Immature natural killer cell (primary cell): ENCODE measurements around the gene CNTN1. TPM values are rescaled to one million over a fixed set of nuclear protein-coding genes. Genes with fewer than 3 reads are reported as not detected.
"Not testable (repeated sequence)": the region's sequence is repeated elsewhere in the genome, so short reads cannot be mapped to it uniquely, and the experiment has no call there.

Experiments used
- DNase-seq, 3 donors: peaks; one replicate each; pipeline ENCODE4 v3.0.0; 2022; ENCODE audit warnings: mixed read lengths in 1 of 3
- H3K27ac Mint-ChIP-seq, 6 donors: one replicate each; pipeline ENCODE4 v1.8.0; 2020; ENCODE audit warnings: mixed read lengths in 6 of 6, mild to moderate bottlenecking in 5 of 6, inconsistent platforms in 4 of 6, moderate library complexity in 3 of 6
- H3K27me3 Mint-ChIP-seq, 3 donors: one replicate each; pipeline ENCODE4 v1.8.0; 2020 to 2021; ENCODE audit warnings: low read depth in 3 of 3, mild to moderate bottlenecking in 3 of 3, mixed read lengths in 3 of 3, moderate library complexity in 3 of 3, inconsistent platforms in 1 of 3
- H3K36me3 Mint-ChIP-seq, 3 donors: one replicate each; pipeline ENCODE4 v1.8.0; 2020; ENCODE audit warnings: mixed read lengths in 3 of 3, inconsistent platforms in 2 of 3, mild to moderate bottlenecking in 2 of 3
- H3K4me1 Mint-ChIP-seq, 2 donors: one replicate each; pipeline ENCODE4 v1.8.0; 2020; ENCODE audit warnings: inconsistent platforms in 2 of 2, mild to moderate bottlenecking in 2 of 2, mixed read lengths in 2 of 2, moderate library complexity in 1 of 2
- H3K4me3 Mint-ChIP-seq, 5 donors: one replicate each; pipeline ENCODE4 v1.8.0; 2020; ENCODE audit warnings: mild to moderate bottlenecking in 5 of 5, mixed read lengths in 5 of 5, inconsistent platforms in 3 of 5, moderate library complexity in 3 of 5
- H3K9me3 Mint-ChIP-seq, 6 donors: one replicate each; pipeline ENCODE4 v1.8.0; 2020; ENCODE audit warnings: mild to moderate bottlenecking in 6 of 6, mixed read lengths in 6 of 6, inconsistent platforms in 4 of 6, moderate library complexity in 3 of 6
- polyA plus RNA-seq, 3 donors: library from polyadenylated mRNA; unstranded; fragments of 300-500 nt; fragmentation: Illumina TruSeq; gene quantifications; one replicate each; pipeline ENCODE4 v1.2.3, GENCODE V29; 2021

Gene CNTN1
- polyA plus RNA-seq, 3 donors from 2014 or later = not detected

- DNase-seq = no peak
- Mint-ChIP-seq H3K4me3 (no peak overlapping the region), H3K4me1 (no peaks in the 10 kb centered on the region), H3K9me3 (peaks cover 3 to 12% (median 8%) of the 10 kb centered on the region in 6 donors), H3K27ac (no peak overlapping the region), H3K27me3 (no peaks in the 10 kb centered on the region), H3K36me3 (no peaks in the 10 kb centered on the region)
These were observed 26.7 kb downstream of the CNTN1 start for GRCh38 chr12:40718878-40719372.

- H3K27ac Mint-ChIP-seq = no peak overlapping the region
- peaks cover 0 to 2% (median 2%) of the 10 kb centered on the region in 3 donors for H3K27me3 Mint-ChIP-seq
- H3K9me3 Mint-ChIP-seq = peaks cover 1 to 21% (median 7%) of the 10 kb centered on the region in 6 donors
- H3K36me3 Mint-ChIP-seq = no peaks in the 10 kb centered on the region
- no peak for DNase-seq
- H3K4me3 Mint-ChIP-seq = no peak overlapping the region
- no peaks in the 10 kb centered on the region for H3K4me1 Mint-ChIP-seq
These were observed 30.8 kb downstream of the CNTN1 start for GRCh38 chr12:40723001-40723400.

- DNase-seq = no peak
- H3K4me1 Mint-ChIP-seq = no peaks in the 10 kb centered on the region
- no peak overlapping the region for H3K4me3 Mint-ChIP-seq
- peaks cover 3 to 27% (median 8%) of the 10 kb centered on the region in 6 donors for H3K9me3 Mint-ChIP-seq
- H3K27me3 Mint-ChIP-seq = peaks cover 0 to 2% (median 2%) of the 10 kb centered on the region in 3 donors
- H3K36me3 Mint-ChIP-seq = no peaks in the 10 kb centered on the region
- H3K27ac Mint-ChIP-seq = no peak overlapping the region
These were observed 34.1 kb downstream of the CNTN1 start for GRCh38 chr12:40726366-40726765.

GRCh38 chr12:40727774-40728483 is 35.7 kb downstream of the CNTN1 start:
- peaks cover 2 to 27% (median 7%) of the 10 kb centered on the region in 6 donors for H3K9me3 Mint-ChIP-seq
- DNase-seq = no peak
- no peak overlapping the region for H3K4me3 Mint-ChIP-seq
- H3K36me3 Mint-ChIP-seq = no peaks in the 10 kb centered on the region
- H3K4me1 Mint-ChIP-seq = no peaks in the 10 kb centered on the region
- H3K27ac Mint-ChIP-seq = no peak overlapping the region
- H3K27me3 Mint-ChIP-seq = peaks cover 0 to 2% (median 2%) of the 10 kb centered on the region in 3 donors

DNA sequence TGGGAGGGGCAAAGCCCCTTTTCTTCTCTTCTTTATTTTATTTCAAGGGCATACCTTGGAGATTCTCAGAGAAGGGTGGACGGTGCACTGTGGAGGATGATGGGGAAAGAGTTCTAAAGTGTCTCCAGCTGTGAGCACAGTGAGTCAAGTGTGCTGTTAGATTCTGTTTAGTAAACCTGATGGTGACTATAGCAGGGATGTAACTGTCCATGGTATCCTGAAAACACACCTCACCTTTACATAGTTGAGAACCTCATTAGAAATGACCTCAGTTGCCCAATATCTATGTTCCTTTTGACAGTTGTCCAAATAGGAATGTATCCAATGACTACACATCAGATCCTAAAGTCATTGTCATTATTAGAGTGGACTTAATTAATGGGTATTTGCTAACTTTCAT is 38.0 kb downstream of the CNTN1 start:
- Mint-ChIP-seq H3K4me1 (no peaks in the 10 kb centered on the region), H3K9me3 (peaks cover 0 to 20% (median 7%) of the 10 kb centered on the region in 6 donors), H3K27ac (no peak overlapping the region), H3K27me3 (peaks cover 0 to 2% (median 2%) of the 10 kb centered on the region in 3 donors), H3K36me3 (no peaks in the 10 kb centered on the region), H3K4me3 (no peak overlapping the region)
- no peak for DNase-seq

DNA sequence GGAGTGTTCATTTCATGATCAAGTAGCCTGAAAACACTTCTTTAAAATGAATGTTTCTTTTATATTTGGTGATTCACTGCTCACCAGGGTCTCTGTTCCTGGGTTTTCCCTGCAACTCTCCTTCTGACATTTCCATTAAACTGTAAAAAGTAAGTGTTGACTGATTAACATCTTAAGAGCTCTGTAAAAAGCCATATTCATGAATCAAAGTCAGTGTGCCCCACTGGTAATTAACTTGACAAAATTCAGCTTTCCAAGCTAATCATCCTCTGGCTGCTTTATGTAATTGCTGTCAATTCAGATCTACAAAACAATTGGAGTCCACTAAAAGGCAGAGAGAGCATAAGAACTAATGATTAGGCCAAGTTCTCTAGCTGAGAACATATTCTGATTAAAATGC is 41.6 kb downstream of the CNTN1 start:
- DNase-seq = no peak
- Mint-ChIP-seq H3K36me3 (no peaks in the 10 kb centered on the region), H3K4me1 (no peaks in the 10 kb centered on the region), H3K9me3 (peaks cover 0 to 19% (median 2%) of the 10 kb centered on the region in 6 donors), H3K4me3 (no peak overlapping the region), H3K27ac (no peak overlapping the region), H3K27me3 (no peaks in the 10 kb centered on the region)

DNA sequence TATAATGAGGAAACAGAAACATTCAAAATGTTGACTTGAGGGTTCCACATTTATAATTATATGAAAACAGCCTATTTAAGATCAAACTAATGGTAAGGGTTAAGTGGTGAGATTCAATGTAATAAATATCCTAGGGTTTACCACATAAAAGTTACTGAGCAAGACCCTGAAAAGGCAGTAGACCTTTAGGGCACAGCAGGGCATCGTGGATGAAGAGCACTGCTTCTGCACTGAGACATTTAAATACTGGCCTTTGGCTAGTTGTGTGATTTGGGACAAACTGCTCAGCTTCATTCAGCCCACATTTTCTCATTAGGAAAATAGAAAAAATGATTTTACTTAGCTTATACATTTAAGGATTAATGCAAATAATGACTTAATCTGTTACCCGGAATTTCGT is 42.0 kb downstream of the CNTN1 start:
- Mint-ChIP-seq H3K4me1 (no peaks in the 10 kb centered on the region), H3K36me3 (no peaks in the 10 kb centered on the region), H3K27ac (no peak overlapping the region), H3K4me3 (no peak overlapping the region), H3K9me3 (peaks cover 0 to 19% (median 2%) of the 10 kb centered on the region in 6 donors), H3K27me3 (no peaks in the 10 kb centered on the region)
- no peak for DNase-seq

DNA sequence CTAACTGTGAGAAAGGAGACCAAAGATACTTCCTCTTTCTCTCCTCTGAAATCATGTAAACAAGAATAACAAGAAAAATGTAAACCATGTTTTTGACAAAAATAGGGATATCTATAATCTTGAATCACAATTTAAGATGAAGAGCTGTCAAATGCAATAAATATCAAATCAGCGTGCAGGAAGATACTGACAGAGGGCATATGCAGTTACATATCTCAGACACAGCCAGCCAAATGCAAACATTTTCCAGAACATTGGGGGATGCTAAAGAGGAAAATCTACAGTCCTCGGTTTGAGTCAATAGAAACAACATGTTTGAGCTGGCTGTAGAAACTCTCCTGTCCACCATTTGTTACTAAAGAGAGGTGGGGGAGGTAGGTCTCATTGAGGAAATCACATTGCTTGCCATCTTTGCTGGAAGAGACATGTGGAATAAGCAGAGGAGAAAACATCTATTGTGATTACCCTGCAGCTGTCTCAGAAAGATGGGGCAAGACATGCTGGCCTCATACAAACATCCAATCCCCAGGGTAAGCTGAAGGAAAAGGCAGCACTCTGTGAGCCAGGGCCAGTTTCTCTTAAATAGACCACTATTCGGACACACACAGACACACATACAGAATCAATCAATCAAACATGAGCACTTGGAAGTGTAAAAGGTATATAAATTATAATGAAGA is 43.5 kb downstream of the CNTN1 start:
- H3K36me3 Mint-ChIP-seq = no peaks in the 10 kb centered on the region
- H3K9me3 Mint-ChIP-seq = peaks cover 0 to 19% (median 2%) of the 10 kb centered on the region in 6 donors
- no peaks in the 10 kb centered on the region for H3K27me3 Mint-ChIP-seq
- DNase-seq = no peak
- no peak overlapping the region for H3K4me3 Mint-ChIP-seq
- H3K27ac Mint-ChIP-seq = no peak overlapping the region
- H3K4me1 Mint-ChIP-seq = no peaks in the 10 kb centered on the region

DNA sequence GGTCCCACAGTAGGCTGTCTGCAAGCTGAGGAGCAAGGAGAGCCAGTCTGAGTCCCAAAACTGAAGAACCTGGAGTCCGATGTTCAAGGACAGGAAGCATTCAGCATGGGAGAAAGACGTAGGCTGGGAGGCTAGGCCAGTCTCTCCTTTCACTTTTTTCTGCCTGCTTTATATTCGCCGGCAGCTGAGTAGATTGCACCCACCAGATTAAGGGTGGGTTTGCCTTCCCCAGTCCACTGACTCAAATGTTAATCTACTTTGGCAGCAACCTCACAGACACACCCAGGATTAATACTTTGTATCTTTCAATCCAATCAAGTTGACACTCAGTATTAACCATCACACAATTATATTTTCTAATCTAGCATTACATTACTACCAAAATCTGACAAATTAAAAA is 45.2 kb downstream of the CNTN1 start:
- not testable (repeated sequence) for DNase-seq, H3K36me3 Mint-ChIP-seq, H3K27me3 Mint-ChIP-seq, H3K4me3 Mint-ChIP-seq, H3K27ac Mint-ChIP-seq, H3K4me1 Mint-ChIP-seq
- peaks cover 0 to 19% (median 5%) of the 10 kb centered on the region in 6 donors for H3K9me3 Mint-ChIP-seq

DNA sequence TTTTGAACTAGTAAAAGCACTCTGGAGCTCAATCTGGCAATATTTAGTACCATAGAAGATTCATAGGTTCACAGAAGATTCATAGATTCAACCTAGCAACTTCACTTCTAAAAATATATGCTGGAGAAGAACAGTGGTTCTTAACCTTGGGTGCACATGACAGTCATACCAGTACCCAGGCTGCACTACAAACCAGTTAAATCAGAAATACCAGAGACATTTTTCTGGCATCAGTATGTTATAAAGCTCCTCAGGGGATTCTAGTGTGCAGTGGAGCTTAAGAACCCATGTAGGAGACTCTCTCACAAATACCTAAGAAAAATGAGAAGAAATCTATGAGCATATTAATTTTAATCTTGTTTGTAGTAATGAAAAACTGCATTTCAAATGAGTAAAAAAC is 46.6 kb downstream of the CNTN1 start:
- Mint-ChIP-seq H3K4me1 (no peaks in the 10 kb centered on the region), H3K36me3 (no peaks in the 10 kb centered on the region), H3K27me3 (no peaks in the 10 kb centered on the region), H3K27ac (no peak overlapping the region), H3K4me3 (no peak overlapping the region), H3K9me3 (peaks cover 6 to 33% (median 10%) of the 10 kb centered on the region in 6 donors)
- no peak for DNase-seq

DNA sequence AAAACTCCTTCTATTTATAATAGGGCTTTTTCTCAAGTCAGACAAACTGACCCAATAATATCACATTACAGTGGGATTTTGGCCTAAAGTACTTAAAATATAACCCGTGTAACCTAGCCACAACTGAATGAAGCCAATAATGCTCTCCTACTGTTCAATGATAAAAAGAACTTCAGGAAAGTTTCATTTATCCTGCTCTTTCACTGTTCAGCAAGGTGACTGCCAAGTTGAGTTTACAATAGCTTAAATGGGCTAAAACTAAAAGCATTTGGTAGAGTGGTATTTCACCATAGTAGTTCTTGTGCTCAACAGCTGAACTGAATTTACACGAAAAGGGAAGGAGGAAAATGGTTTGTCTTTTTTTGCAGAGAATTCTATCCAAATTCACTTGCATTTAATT is 49.8 kb downstream of the CNTN1 start:
- H3K27me3 Mint-ChIP-seq = peaks cover 0 to 2% (median 0%) of the 10 kb centered on the region in 3 donors
- H3K4me3 Mint-ChIP-seq = no peak overlapping the region
- H3K36me3 Mint-ChIP-seq = no peaks in the 10 kb centered on the region
- no peak overlapping the region for H3K27ac Mint-ChIP-seq
- no peaks in the 10 kb centered on the region for H3K4me1 Mint-ChIP-seq
- peaks cover 8 to 23% (median 15%) of the 10 kb centered on the region in 6 donors for H3K9me3 Mint-ChIP-seq
- DNase-seq = no peak

DNA sequence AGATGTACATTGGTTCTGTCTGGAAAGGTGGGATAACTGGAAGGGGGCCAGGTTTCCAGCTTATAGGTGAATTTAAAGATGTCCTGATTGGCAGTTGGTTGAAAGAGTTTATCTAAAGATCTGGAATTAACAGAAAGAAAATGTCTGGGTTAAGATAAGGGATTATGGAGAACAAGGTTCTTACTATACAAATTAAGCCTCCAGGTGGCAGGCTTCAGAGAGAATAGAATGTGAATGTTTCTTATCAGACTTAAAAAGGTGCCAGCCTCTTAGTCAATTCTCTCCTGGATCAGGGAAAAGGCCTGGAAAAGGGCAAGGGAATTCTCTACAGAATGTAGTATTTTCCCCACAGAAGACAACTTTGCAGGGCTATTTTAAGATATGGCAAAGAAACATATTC is 53.1 kb downstream of the CNTN1 start:
- H3K4me1 Mint-ChIP-seq = no peaks in the 10 kb centered on the region

GRCh38 chr12:40749863-40750262 is 57.6 kb downstream of the CNTN1 start:
- H3K27ac Mint-ChIP-seq = no peak overlapping the region
- no peaks in the 10 kb centered on the region for H3K4me1 Mint-ChIP-seq
- no peak for DNase-seq
- H3K4me3 Mint-ChIP-seq = no peak overlapping the region
- H3K36me3 Mint-ChIP-seq = no peaks in the 10 kb centered on the region
- H3K9me3 Mint-ChIP-seq = peaks cover 2 to 26% (median 10%) of the 10 kb centered on the region in 6 donors
- H3K27me3 Mint-ChIP-seq = peaks cover 0 to 1% (median 0%) of the 10 kb centered on the region in 3 donors

More for the DNA sequence above, 53.1 kb downstream of the CNTN1 start:
- no peaks in the 10 kb centered on the region for H3K36me3 Mint-ChIP-seq
- peaks cover 8 to 39% (median 20%) of the 10 kb centered on the region in 6 donors for H3K9me3 Mint-ChIP-seq
- H3K27me3 Mint-ChIP-seq = peaks cover 0 to 2% (median 1%) of the 10 kb centered on the region in 3 donors
- no peak overlapping the region for H3K4me3 Mint-ChIP-seq
- no peak overlapping the region for H3K27ac Mint-ChIP-seq
- no peak for DNase-seq

- no peak for DNase-seq
- Mint-ChIP-seq H3K4me3 (no peak overlapping the region), H3K36me3 (no peaks in the 10 kb centered on the region), H3K27me3 (peaks cover 0 to 3% (median 0%) of the 10 kb centered on the region in 3 donors), H3K4me1 (no peaks in the 10 kb centered on the region), H3K9me3 (peaks cover 5 to 32% (median 11%) of the 10 kb centered on the region in 6 donors), H3K27ac (no peak overlapping the region)
These were observed 59.8 kb downstream of the CNTN1 start for GRCh38 chr12:40752011-40752410.
